GM12872 (cell line): ENCODE measurements around the gene DCAF6.

Source experiments
- TF ChIP-seq, protein P1 (sequence below): IDR thresholded peaks from 3 replicates; pipeline ENCODE4 v1.5.1; 2011; ENCODE audit warnings: low read depth, mild to moderate bottlenecking, low read length, moderate library complexity; ENCODE audit not compliant: insufficient read depth

DCAF6 gene

DNA sequence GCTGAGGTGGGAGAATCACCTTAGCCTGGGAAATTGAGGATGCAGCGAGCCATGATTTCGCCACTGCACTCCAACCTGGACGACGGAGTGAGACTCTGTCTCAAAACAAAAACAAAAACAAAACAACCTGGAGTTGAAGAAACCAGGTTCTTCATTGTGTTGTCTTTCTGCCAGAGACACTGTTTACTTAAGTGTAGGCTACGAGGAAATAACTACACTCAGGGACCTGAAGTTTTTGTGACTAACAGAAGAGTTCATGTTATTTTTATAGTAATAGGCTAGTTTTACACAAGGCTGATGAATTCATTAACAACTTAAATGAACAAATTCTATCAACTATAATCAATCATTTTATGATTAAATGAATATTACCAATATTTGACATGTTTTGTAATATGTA lies 98.9 kb downstream of the DCAF6 start:
- TF ChIP-seq, protein P1, sequence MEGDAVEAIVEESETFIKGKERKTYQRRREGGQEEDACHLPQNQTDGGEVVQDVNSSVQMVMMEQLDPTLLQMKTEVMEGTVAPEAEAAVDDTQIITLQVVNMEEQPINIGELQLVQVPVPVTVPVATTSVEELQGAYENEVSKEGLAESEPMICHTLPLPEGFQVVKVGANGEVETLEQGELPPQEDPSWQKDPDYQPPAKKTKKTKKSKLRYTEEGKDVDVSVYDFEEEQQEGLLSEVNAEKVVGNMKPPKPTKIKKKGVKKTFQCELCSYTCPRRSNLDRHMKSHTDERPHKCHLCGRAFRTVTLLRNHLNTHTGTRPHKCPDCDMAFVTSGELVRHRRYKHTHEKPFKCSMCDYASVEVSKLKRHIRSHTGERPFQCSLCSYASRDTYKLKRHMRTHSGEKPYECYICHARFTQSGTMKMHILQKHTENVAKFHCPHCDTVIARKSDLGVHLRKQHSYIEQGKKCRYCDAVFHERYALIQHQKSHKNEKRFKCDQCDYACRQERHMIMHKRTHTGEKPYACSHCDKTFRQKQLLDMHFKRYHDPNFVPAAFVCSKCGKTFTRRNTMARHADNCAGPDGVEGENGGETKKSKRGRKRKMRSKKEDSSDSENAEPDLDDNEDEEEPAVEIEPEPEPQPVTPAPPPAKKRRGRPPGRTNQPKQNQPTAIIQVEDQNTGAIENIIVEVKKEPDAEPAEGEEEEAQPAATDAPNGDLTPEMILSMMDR, result no peak

DNA sequence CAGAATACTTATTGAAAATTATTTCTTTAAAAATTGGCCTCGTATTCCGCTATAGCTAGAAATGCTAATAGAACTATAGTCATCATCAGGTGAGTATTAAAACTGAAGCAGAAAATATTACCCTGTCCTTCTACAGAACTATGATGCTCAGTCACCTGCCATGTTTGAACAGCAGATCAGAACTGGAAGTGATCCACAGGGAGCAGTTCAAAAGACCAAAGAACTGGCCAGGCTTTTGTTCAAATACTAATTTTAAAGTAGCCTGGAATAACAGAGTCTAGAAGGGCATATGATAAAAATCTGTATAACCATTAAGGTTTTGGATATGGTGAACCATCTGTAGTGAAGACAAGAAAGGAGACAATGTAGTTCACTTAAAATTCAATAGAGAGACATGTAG lies 105.9 kb downstream of the DCAF6 start:
- TF ChIP-seq, protein P1, result no peak

DNA sequence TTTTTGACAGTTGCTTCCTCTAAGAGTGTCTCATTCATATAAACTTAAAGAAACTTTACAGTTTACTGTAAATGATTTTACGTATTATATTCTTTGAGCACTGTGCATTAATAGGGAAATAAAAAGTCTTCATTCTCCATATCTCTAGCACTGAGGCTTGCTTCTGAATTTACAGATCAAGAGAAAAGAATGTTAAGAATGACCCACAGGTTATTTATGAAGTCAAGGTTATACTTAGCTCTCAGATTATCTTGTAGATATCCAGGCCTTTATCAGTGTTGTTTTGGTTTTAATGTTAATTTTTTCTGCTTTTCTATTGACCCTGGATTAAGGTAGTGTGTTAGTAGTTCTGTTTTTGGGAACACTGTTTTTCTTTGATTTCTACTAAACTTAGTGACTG lies 108.8 kb downstream of the DCAF6 start:
- TF ChIP-seq, protein P1, result no peak

DNA sequence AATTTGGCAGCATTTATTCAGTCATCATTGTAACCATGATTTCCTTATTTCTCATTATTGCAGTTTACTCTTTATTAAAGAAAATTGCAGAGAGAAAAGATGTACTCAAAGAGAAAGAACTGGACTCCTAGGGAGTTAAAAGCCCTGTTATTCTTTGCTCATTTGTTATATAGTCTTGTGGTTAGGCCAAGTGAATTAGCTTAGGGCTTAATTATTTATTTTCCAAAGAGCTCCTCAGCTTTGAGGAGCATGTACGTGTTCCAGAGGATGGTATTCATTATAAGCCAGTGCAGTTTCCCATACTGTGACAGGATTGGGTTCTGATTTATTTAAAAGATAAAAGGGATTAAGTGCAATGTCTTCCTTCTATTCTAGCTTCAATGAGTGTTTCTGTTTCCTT lies 113.8 kb downstream of the DCAF6 start:
- TF ChIP-seq, protein P1, result no peak

DNA sequence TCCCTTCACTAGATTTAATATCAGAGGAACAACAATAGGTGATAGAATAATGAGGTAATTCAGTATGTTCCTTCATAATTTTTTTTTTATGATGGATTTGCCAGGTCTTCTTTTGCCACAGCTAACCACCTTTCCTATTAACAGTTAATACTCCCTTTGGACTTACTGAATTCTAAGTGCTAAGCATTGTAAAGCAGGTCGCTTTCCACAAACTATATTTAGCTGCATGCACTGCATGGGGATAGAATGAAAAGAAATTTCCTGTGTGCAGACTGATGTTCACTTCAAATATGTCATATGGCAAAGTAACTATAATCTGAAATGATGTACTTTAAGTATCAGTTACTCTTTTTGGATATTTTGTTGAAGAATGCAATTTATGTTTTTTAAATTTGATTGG lies 114.4 kb downstream of the DCAF6 start:
- TF ChIP-seq, protein P1, result no peak

DNA sequence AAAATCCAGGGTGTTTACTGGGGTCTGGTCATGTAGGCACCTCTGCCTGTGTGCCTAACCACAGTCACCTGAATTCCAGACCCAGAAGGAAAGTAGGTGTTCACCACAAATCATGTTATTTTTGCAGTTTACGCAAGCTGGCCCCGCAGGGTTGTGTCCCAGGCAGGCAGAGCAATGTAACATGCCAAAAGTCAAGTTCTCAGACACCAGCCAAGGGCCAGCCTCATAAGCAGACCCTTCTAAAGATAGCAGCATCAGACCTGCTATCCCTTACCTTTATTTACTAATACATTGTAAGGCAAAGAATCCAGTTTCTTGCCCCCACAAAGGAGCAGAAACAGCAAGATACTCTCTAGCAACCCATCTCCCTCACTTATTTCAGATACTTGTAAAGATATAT lies 117.2 kb downstream of the DCAF6 start:
- TF ChIP-seq, protein P1, result no peak

DNA sequence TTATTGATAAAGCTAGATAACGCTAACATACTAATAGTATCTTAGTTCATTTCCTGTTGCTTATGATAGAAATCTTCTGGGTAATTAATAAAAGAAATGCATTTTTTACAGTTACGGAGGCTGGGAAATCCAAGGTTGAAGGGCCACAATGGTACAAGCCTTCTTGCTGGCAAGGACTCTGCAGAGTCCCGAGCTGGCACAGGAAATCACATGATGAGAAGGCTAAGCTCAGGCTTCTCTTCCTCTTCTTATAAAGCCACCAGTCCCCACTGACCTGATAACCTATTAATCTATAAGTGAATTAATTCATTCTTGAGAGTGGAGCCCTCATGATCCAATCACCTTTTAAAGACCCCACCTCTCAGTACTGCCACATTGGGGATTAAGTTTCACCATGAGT lies 117.6 kb downstream of the DCAF6 start:
- TF ChIP-seq, protein P1, result no peak

DNA sequence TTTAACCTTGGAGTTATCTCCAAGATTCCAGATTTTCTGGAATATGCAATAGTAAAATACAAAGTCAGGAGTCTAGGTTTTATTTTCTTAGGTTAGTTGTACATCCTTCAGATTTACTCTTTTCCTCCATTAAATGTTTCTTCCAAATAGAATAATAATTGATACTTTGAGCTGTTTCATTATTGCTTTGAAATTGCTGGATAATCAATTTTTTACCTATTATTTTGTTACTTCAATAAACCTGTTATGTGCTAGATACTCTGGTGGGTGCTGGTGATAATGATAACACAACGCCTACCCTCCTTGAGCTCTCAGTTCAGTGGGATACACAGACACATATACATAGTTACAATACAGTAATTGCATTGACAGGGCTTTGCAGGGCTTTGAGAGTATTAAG lies 120.9 kb downstream of the DCAF6 start:
- TF ChIP-seq, protein P1, result no peak
